ENCODE measurements around the gene NAP1L5.

DNA sequence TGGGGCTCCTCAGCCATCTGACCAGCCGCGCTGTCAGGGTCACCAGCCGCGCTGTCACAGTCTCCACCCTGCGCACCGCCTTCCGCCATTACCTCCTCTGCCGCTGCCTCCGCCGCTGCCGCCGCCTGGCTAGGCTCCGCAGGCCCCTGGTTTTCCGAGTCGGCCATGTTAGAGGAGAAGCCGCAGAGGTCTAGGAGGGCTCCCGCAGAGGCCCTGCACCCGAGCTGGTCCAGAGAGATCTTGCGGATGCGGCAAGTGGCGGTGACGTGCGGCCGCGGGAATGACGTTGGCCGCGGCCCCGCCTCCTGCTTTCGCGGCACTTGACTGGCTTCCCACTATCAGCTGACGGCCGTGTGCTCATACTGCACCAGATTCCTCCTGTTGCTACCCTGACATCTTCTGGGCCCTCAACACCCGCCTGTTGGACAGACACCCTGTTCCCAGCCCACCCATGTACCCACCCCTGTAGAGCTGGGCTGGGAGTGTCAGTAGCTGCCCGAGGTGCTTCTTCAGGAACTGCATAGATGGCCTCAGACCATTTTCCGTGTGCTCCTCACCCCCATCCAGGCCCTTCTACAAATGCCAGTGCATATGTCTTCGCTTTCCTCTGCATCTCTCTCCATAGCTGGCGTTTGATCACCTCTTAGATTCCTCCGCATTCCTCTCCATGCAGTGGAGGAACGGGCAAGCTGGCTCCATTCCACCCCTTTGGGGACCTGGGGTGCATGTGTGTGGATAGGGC, at the start of gene NAP1L5:
- no peak for TF ChIP-seq PBX3 (CRISPR knock-in tag; IDR thresholded peaks at IDR 0.05)
- TF ChIP-seq, protein P1, sequence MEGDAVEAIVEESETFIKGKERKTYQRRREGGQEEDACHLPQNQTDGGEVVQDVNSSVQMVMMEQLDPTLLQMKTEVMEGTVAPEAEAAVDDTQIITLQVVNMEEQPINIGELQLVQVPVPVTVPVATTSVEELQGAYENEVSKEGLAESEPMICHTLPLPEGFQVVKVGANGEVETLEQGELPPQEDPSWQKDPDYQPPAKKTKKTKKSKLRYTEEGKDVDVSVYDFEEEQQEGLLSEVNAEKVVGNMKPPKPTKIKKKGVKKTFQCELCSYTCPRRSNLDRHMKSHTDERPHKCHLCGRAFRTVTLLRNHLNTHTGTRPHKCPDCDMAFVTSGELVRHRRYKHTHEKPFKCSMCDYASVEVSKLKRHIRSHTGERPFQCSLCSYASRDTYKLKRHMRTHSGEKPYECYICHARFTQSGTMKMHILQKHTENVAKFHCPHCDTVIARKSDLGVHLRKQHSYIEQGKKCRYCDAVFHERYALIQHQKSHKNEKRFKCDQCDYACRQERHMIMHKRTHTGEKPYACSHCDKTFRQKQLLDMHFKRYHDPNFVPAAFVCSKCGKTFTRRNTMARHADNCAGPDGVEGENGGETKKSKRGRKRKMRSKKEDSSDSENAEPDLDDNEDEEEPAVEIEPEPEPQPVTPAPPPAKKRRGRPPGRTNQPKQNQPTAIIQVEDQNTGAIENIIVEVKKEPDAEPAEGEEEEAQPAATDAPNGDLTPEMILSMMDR (tag by site-specific recombination; IDR thresholded peaks at IDR 0.05), result no peak
